ENCODE measurements around the gene PEX5.

DNA sequence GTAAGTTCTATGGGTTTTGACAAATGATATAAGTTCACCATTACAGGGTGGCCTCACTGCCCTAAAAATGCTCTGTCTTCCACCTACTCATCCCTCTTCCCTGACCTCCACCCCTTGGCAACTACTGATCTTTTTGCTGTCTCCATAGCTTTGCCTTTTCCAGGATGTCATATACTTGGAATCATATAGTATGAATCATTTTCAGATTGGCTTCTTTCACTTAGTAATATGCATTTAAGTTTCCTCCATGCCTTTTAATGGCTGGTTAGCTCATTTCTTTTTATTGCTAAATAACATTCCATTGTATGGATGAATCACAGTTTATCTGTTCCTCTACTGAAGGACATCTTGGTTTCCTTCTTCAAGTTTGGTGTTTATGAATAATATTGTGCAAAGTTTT, 14.0 kb upstream of the PEX5 start:
- TF ChIP-seq, protein P1, sequence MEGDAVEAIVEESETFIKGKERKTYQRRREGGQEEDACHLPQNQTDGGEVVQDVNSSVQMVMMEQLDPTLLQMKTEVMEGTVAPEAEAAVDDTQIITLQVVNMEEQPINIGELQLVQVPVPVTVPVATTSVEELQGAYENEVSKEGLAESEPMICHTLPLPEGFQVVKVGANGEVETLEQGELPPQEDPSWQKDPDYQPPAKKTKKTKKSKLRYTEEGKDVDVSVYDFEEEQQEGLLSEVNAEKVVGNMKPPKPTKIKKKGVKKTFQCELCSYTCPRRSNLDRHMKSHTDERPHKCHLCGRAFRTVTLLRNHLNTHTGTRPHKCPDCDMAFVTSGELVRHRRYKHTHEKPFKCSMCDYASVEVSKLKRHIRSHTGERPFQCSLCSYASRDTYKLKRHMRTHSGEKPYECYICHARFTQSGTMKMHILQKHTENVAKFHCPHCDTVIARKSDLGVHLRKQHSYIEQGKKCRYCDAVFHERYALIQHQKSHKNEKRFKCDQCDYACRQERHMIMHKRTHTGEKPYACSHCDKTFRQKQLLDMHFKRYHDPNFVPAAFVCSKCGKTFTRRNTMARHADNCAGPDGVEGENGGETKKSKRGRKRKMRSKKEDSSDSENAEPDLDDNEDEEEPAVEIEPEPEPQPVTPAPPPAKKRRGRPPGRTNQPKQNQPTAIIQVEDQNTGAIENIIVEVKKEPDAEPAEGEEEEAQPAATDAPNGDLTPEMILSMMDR (conservative IDR thresholded peaks at IDR 0.05; ENCODE audit: low read depth in 2 of 2): no peak
- no peak for TF ChIP-seq POLR2AphosphoS5 (IDR thresholded peaks at IDR 0.05; ENCODE audit: low read depth)
- TF ChIP-seq NANOG (IDR thresholded peaks at IDR 0.05; ENCODE audit: borderline replicate concordance): no peak
- TF ChIP-seq JUNB (IDR thresholded peaks at IDR 0.05; ENCODE audit: unreplicated experiment): no peak
- TF ChIP-seq REST (IDR thresholded peaks at IDR 0.05; ENCODE audit: unreplicated experiment): no peak
- no peak for TF ChIP-seq CREB1 (CRISPR knock-in tag; IDR thresholded peaks at IDR 0.05; ENCODE audit: low read depth)
- no peak for TF ChIP-seq EZH2 (IDR thresholded peaks at IDR 0.05; ENCODE audit: low read depth, unreplicated experiment)
- no peak for TF ChIP-seq EZH2phosphoT487 (IDR thresholded peaks at IDR 0.05; ENCODE audit: unreplicated experiment)
- TF ChIP-seq ZNF114 (CRISPR knock-in tag; IDR thresholded peaks at IDR 0.05): no peak
